ENCODE results near the gene MED22. TPM values are rescaled to one million over a fixed set of nuclear protein-coding genes. Genes with fewer than 3 reads are reported as not detected.

MED22 gene
- total RNA-seq, 1 experiment from 2014 or later: 32.6 TPM

- TF ChIP-seq CTCF (IDR thresholded peaks at IDR 0.05; ENCODE audit: unreplicated experiment): no peak
- intact Hi-C loops (cut with micrococcal nuclease): no loop called here
- no peak for DNase-seq (ENCODE audit: unreplicated experiment)
- H3K9me3 Mint-ChIP-seq (ENCODE audit: unreplicated experiment): no peaks in the 10 kb centered on the region
- H3K36me3 Mint-ChIP-seq (ENCODE audit: insufficient read depth, unreplicated experiment): peaks cover 81% of the 10 kb centered on the region
- peaks cover 6% of the 10 kb centered on the region for H3K4me1 Mint-ChIP-seq (ENCODE audit: insufficient read depth, unreplicated experiment)
- H3K27ac Mint-ChIP-seq (ENCODE audit: low read depth, unreplicated experiment): no peak overlapping the region
- H3K4me3 Mint-ChIP-seq (ENCODE audit: unreplicated experiment): peak overlapping the region; percentile 88
- ChIA-PET POLR2A (interaction anchor here (0.5 to 1.5 kb wide), 6 partner anchors 13 to 714 kb away, joined by 3 to 5 read pairs (median 4); partner anchors contain the start of gene SURF6), CTCF (interaction anchor here (0.6 to 0.8 kb wide), 4 partner anchors 11 to 1978 kb away, joined by 3 to 4 read pairs (median 4); no protein-coding TSS in a partner anchor)
- H3K27me3 Mint-ChIP-seq (ENCODE audit: insufficient read depth, unreplicated experiment): no peaks in the 10 kb centered on the region
- BruUV-seq (replicated peaks): no TSS peak
Observed at GRCh38 chr9:133349965-133350616, 2.2 kb upstream of the MED22 start.

- intact Hi-C loops (cut with micrococcal nuclease): no loop called here
Observed at GRCh38 chr9:133348718-133349573, 1.0 kb upstream of the MED22 start.

GRCh38 chr9:133347515-133347984 is 381 bp downstream of the MED22 start:
- peak; percentile 18 for TF ChIP-seq CTCF (IDR thresholded peaks at IDR 0.05; ENCODE audit: unreplicated experiment)
- Mint-ChIP-seq H3K4me1 (ENCODE audit: insufficient read depth, unreplicated experiment) (peaks cover 6% of the 10 kb centered on the region), H3K4me3 (ENCODE audit: unreplicated experiment) (peak overlapping the region; percentile 88), H3K9me3 (ENCODE audit: unreplicated experiment) (no peaks in the 10 kb centered on the region), H3K27ac (ENCODE audit: low read depth, unreplicated experiment) (peak overlapping the region; percentile 97), H3K36me3 (ENCODE audit: insufficient read depth, unreplicated experiment) (peaks cover 61% of the 10 kb centered on the region), H3K27me3 (ENCODE audit: insufficient read depth, unreplicated experiment) (no peaks in the 10 kb centered on the region)
- intact Hi-C loops (cut with micrococcal nuclease): no loop called here
- CTCF ChIA-PET: interaction anchor here (1.2 kb wide), 1 partner anchor 9 kb away, joined by 3 read pairs; no protein-coding TSS in a partner anchor
- BruUV-seq (replicated peaks): no TSS peak
- DNase-seq (ENCODE audit: unreplicated experiment): peak; percentile 33
- POLR2A ChIA-PET: interaction anchor here (0.6 to 2.9 kb wide), 22 partner anchors 8 to 788 kb away, joined by 3 to 48 read pairs (median 6); partner anchors contain the start of genes BRD3OS, CACFD1, STKLD1 and SURF1

More at GRCh38 chr9:133348718-133349573, 1.0 kb upstream of the MED22 start:
- Mint-ChIP-seq H3K36me3 (ENCODE audit: insufficient read depth, unreplicated experiment) (peaks cover 75% of the 10 kb centered on the region), H3K27me3 (ENCODE audit: insufficient read depth, unreplicated experiment) (no peaks in the 10 kb centered on the region), H3K9me3 (ENCODE audit: unreplicated experiment) (no peaks in the 10 kb centered on the region), H3K4me3 (ENCODE audit: unreplicated experiment) (peak overlapping the region; percentile 88), H3K27ac (ENCODE audit: low read depth, unreplicated experiment) (peak overlapping the region; percentile 97), H3K4me1 (ENCODE audit: insufficient read depth, unreplicated experiment) (peaks cover 6% of the 10 kb centered on the region)
- no peak for TF ChIP-seq CTCF (IDR thresholded peaks at IDR 0.05; ENCODE audit: unreplicated experiment)
- CTCF ChIA-PET: interaction anchor here (0.5 kb wide), 1 partner anchor 31 kb away, joined by 3 read pairs; no protein-coding TSS in a partner anchor
- no peak for DNase-seq (ENCODE audit: unreplicated experiment)
- TSS peak; percentile 58 for BruUV-seq (replicated peaks)
- POLR2A ChIA-PET: interaction anchor here (0.6 to 2.9 kb wide), 12 partner anchors 8 to 532 kb away, joined by 3 to 48 read pairs (median 8); partner anchors contain the start of genes STKLD1, SURF1, SURF2 and SURF6

Data from MCF 10A (cell line).